ENCODE results near the gene C15orf40. TPM values are rescaled to one million over a fixed set of nuclear protein-coding genes. Genes with fewer than 3 reads are reported as not detected.

Gene C15orf40
- total and polyA plus RNA-seq, 2 of the 13 experiments (the other 11 are each of a cell fraction or from before 2014, with no cell fraction given): 24.0 to 26.3 TPM

GRCh38 chr15:82977076-82977475 lies 34.4 kb downstream of the C15orf40 start:
- FAIRE-seq: no peak
- no TSS peak for BruUV-seq (replicated peaks)
- TF ChIP-seq SRSF9 (IDR thresholded peaks at IDR 0.05; ENCODE audit: borderline replicate concordance, insufficient read depth, low read depth, low read length, poor library complexity, severe bottlenecking): no peak
- no peak for TF ChIP-seq ZNF557 (CRISPR knock-in tag; IDR thresholded peaks at IDR 0.05)
- TF ChIP-seq ZNF333 (CRISPR knock-in tag; IDR thresholded peaks at IDR 0.05; ENCODE audit: borderline replicate concordance): no peak
- TF ChIP-seq BRF2 (CRISPR knock-in tag; IDR thresholded peaks at IDR 0.05): no peak
- no peak for TF ChIP-seq PRDM10 (CRISPR knock-in tag; IDR thresholded peaks at IDR 0.05; ENCODE audit: low read depth)
- TF ChIP-seq ZBTB4 (CRISPR knock-in tag; IDR thresholded peaks at IDR 0.05; ENCODE audit: borderline replicate concordance): no peak
- TF ChIP-seq POLR2AphosphoS5 (IDR thresholded peaks at IDR 0.05; ENCODE audit: low read depth, low read length): no peak
- no peak for TF ChIP-seq ZNF740 (CRISPR knock-in tag; IDR thresholded peaks at IDR 0.05)
- TF ChIP-seq KMT2B (CRISPR knock-in tag; IDR thresholded peaks at IDR 0.05): no peak
- no peak for TF ChIP-seq RXRB (CRISPR knock-in tag; IDR thresholded peaks at IDR 0.05; ENCODE audit: borderline replicate concordance)
- TF ChIP-seq HINFP (CRISPR knock-in tag; IDR thresholded peaks at IDR 0.05; ENCODE audit: low read depth): no peak
- TF ChIP-seq TEAD2 (CRISPR knock-in tag; IDR thresholded peaks at IDR 0.05): no peak
- no peak for TF ChIP-seq ZNF724P (CRISPR knock-in tag; IDR thresholded peaks at IDR 0.05; ENCODE audit: borderline replicate concordance)

More at GRCh38 chr15:82977076-82977475, 34.4 kb downstream of the C15orf40 start:
- in situ Hi-C loops (cut with HindIII; ENCODE audit: extremely low pct_ligation_motif_present, low pct_unique_long_range_greater_than_20kb): no loop called here
- no peaks in the 10 kb centered on the region for H4K20me1 ChIP-seq (ENCODE audit: insufficient read depth, low read length)
- H3K79me2 ChIP-seq (ENCODE audit: insufficient read depth, low read length): no peaks in the 10 kb centered on the region
- no peaks in the 10 kb centered on the region for H3K36me3 ChIP-seq (replicated peaks in 1 of 2; ENCODE audit: control insufficient read depth in 1 of 2, insufficient read depth in 2 of 2, low read length in 2 of 2)
- H2AFZ ChIP-seq (ENCODE audit: low read length): no peak overlapping the region
- WGBS (ENCODE audit: low lambda C conversion rate): 82% methylated on average over 1 of the region's 1 CpG
- H3K27ac ChIP-seq (ENCODE audit: extremely low read length, insufficient read depth, low read length): no peak overlapping the region
- intact Hi-C loops (cut with micrococcal nuclease; ENCODE audit: unreplicated experiment): no loop called here
- H3K9me3 ChIP-seq (ENCODE audit: low read length): no peaks in the 10 kb centered on the region
- ChIA-PET CTCF (ENCODE audit: low intra/inter-chr PET ratio, low total read pairs) (no interaction called here), POLR2A (interaction anchor here (0.7 kb wide), 1 partner anchor 9 kb away, joined by 4 read pairs; no protein-coding TSS in a partner anchor)
- H3K9ac ChIP-seq (ENCODE audit: insufficient read depth, low read depth, low read length): no peak overlapping the region
- no peak overlapping the region for H3K4me3 ChIP-seq (replicated peaks in 1 of 3; ENCODE audit: insufficient read depth in 1 of 3, low read depth in 2 of 3, low read length in 3 of 3)
- H3K27me3 ChIP-seq (ENCODE audit: control insufficient read depth in 1 of 2, insufficient read depth in 2 of 2, low read length in 2 of 2): no peaks in the 10 kb centered on the region
- no peak overlapping the region for H3K4me2 ChIP-seq (ENCODE audit: low read depth, low read length)
- ATAC-seq: no peak
- 0 out of 2 replicates have a peak, but pooled peaks cover under 1% of the 10 kb centered on the region for H3K4me1 ChIP-seq (ENCODE audit: insufficient read depth, low read length)
- no peak for DNase-seq (ENCODE audit: low spot score)

Measured in HepG2 (cell line).